B cell (primary cell): Measurements from ENCODE around the gene PPP1R14C. TPM values are rescaled to one million over a fixed set of nuclear protein-coding genes. Genes with fewer than 3 reads are reported as not detected.

Experiments used
- ATAC-seq: fragments of 200-7000 bp; cut with Tn5 transposase; one replicate; pipeline ENCODE4 v1.10.0; 2021; ENCODE audit warnings: low read depth, mild to moderate bottlenecking, moderate number of reproducible peaks, moderate library complexity
- CTCF ChIA-PET: fragments of 350-600 bp; sonication (Branson Sonifier 250); formaldehyde crosslinking; loops from one replicate; lab custom pipeline; 2021; ENCODE audit warnings: antibody characterized with exemption, inconsistent platforms; lab: Charles Lee
- POLR2A ChIA-PET: fragments of 350-600 bp; sonication (Branson Sonifier 250); formaldehyde crosslinking; loops from one replicate; lab custom pipeline; 2021; ENCODE audit warnings: antibody characterized with exemption; lab: Charles Lee
- DNase-seq: peaks from one replicate; pipeline ENCODE4 v3.0.0; 2013
- H2AFZ ChIP-seq: 2 replicates; pipeline ENCODE4 v1.6.1; 2012; ENCODE audit warnings: mild to moderate bottlenecking, low read depth, low read length; ENCODE audit not compliant: insufficient read depth, poor library complexity, severe bottlenecking
- H3K27ac ChIP-seq, 2 donors: 1 replicate in 1 of 2; 2 replicates in 1 of 2; pipeline ENCODE4 v1.5.1; 2012 to 2013; ENCODE audit warnings: low read length in 2 of 2, mild to moderate bottlenecking in 2 of 2, moderate library complexity in 1 of 2
- H3K27me3 ChIP-seq, 4 experiments: fragments of 200-600 bp in 1 of 4; sonication (generic) in 1 of 4; replicated peaks in 1 of 4; 1 replicate in 2 of 4; 2 replicates in 2 of 4; pipeline versions ENCODE4 v1.6.1 to v1.7.0; 2013 to 2016; ENCODE audit warnings: low read length in 3 of 4, mild to moderate bottlenecking in 2 of 4, mixed read lengths in 1 of 4, moderate library complexity in 1 of 4; ENCODE audit not compliant: insufficient read depth in 4 of 4, control insufficient read depth in 3 of 4; ENCODE audit errors: control extremely low read depth in 1 of 4
- H3K36me3 ChIP-seq, 2 experiments: replicated peaks in 1 of 2; 1 replicate in 1 of 2; 2 replicates in 1 of 2; pipeline versions ENCODE4 v1.6.1 to v1.7.1; 2013; ENCODE audit warnings: low read length in 1 of 2; ENCODE audit not compliant: insufficient read depth in 2 of 2, control insufficient read depth in 1 of 2; ENCODE audit errors: control extremely low read depth in 1 of 2, extremely low read depth in 1 of 2
- H3K4me1 ChIP-seq, 2 donors: fragments of 200-600 bp in 1 of 2; sonication (generic) in 1 of 2; 1 replicate in 1 of 2; 2 replicates in 1 of 2; pipeline versions ENCODE4 v1.5.1 to v1.6.1; 2013 to 2017; ENCODE audit warnings: low read length in 2 of 2; ENCODE audit not compliant: control insufficient read depth in 2 of 2, insufficient read depth in 2 of 2
- H3K4me2 ChIP-seq: replicated peaks from 2 replicates; pipeline ENCODE3; 2012; ENCODE audit warnings: mild to moderate bottlenecking, low read depth, low read length; ENCODE audit not compliant: poor library complexity, severe bottlenecking
- H3K4me3 ChIP-seq, 5 experiments: fragments of 200-600 bp in 1 of 5; sonication (generic) in 1 of 5; 1 replicate in 3 of 5; 2 replicates in 2 of 5; pipeline versions ENCODE4 v1.5.1 to v1.7.0; 2011 to 2016; ENCODE audit warnings: low read length in 4 of 5, mild to moderate bottlenecking in 4 of 5, low read depth in 2 of 5, control low read depth in 1 of 5, moderate library complexity in 1 of 5; ENCODE audit not compliant: insufficient read depth in 1 of 5; ENCODE audit errors: control extremely low read depth in 1 of 5, extremely low read depth in 1 of 5
- H3K79me2 ChIP-seq: fragments of 200-600 bp; sonication (generic); one replicate; pipeline ENCODE4 v1.6.0; 2016; ENCODE audit warnings: low read length; ENCODE audit not compliant: control insufficient read depth, insufficient read depth
- H3K9ac ChIP-seq: fragments of 200-600 bp; sonication (generic); 2 replicates; pipeline ENCODE4 v1.6.1; 2017; ENCODE audit warnings: mild to moderate bottlenecking, low read length, moderate library complexity
- H3K9me3 ChIP-seq, 3 donors: one replicate each; pipeline versions ENCODE4 v1.6.1 to v1.7.1; 2013; ENCODE audit warnings: low read length in 2 of 3; ENCODE audit not compliant: control insufficient read depth in 2 of 3, insufficient read depth in 1 of 3; ENCODE audit errors: control extremely low read depth in 1 of 3
- H4K20me1 ChIP-seq: 2 replicates; pipeline ENCODE4 v1.6.0; 2012; ENCODE audit warnings: mild to moderate bottlenecking, low read length; ENCODE audit not compliant: insufficient read depth, control insufficient read depth, poor library complexity, severe bottlenecking
- H3K27ac Mint-ChIP-seq: one replicate; pipeline ENCODE4 v1.8.0; 2021; ENCODE audit warnings: mixed read lengths
- H3K27me3 Mint-ChIP-seq: one replicate; pipeline ENCODE4 v1.8.0; 2021; ENCODE audit warnings: mixed read lengths
- H3K4me1 Mint-ChIP-seq: one replicate; pipeline ENCODE4 v1.8.0; 2021; ENCODE audit warnings: mixed read lengths
- H3K4me3 Mint-ChIP-seq: one replicate; pipeline ENCODE4 v1.8.0; 2021; ENCODE audit warnings: mixed read lengths
- H3K9me3 Mint-ChIP-seq: one replicate; pipeline ENCODE4 v1.8.0; 2022; ENCODE audit warnings: mixed read lengths; ENCODE audit not compliant: insufficient read depth
- EZH2 ChIP-seq: IDR thresholded peaks from 2 replicates; pipeline ENCODE4 v1.6.1; 2012; ENCODE audit warnings: borderline replicate concordance, low read depth, mild to moderate bottlenecking, moderate library complexity, low read length; ENCODE audit not compliant: insufficient read depth, poor library complexity, severe bottlenecking
- WGBS: methylation state at CpG from one replicate; pipeline ENCODE4 v1.1.5; 2013; ENCODE audit warnings: missing lambda C conversion rate; ENCODE audit not compliant: insufficient coverage; 5-methylcytosine and 5-hydroxymethylcytosine counted together
- intact Hi-C: fragments of 100-400 bp; cut with micrococcal nuclease; formaldehyde crosslinking; loops from one replicate; pipeline ENCODE4 v1.10.0; 2022
- polyA plus RNA-seq: library from polyadenylated mRNA; depleted of rRNA; stranded (reverse); fragments of >200 nt; gene quantifications from 2 replicates; pipeline ENCODE4 v1.2.3, GENCODE V29; 2012
- total RNA-seq, 2 donors: library from RNA; stranded (reverse); fragments of 120-200 nt in 1 of 2; gene quantifications; 1 replicate in 1 of 2; 2 replicates in 1 of 2; pipeline versions ENCODE4 v1.2.3 to v1.2.4, GENCODE V29; 2013 to 2022
- TF ChIP-seq, protein P1 (sequence below): fragments of 200-600 bp; IDR thresholded peaks from one replicate; pipeline ENCODE4 v1.8.0; 2022; ENCODE audit warnings: antibody characterized with exemption, mild to moderate bottlenecking

Gene PPP1R14C
- total and polyA plus RNA-seq, 2 donors (not counting 1 experiment from before 2014, with no cell fraction given), result not detected

GRCh38 chr6:150289454-150290071 is 146.7 kb downstream of the PPP1R14C start:
- Histone ChIP-seq H4K20me1 (no peaks in the 10 kb centered on the region), H3K4me3 (no peak overlapping the region), H3K4me1 (no peaks in the 10 kb centered on the region), H3K4me2 (no peak overlapping the region), H3K9ac (no peak overlapping the region), H3K27ac (no peak overlapping the region), H3K9me3 (no peaks in the 10 kb centered on the region), H3K27me3 (peaks cover 0 to 34% (median 7%) of the 10 kb centered on the region in 4 experiments), H3K79me2 (no peaks in the 10 kb centered on the region), H3K36me3 (no peaks in the 10 kb centered on the region), H2AFZ (no peak overlapping the region)
- Mint-ChIP-seq H3K9me3 (no peaks in the 10 kb centered on the region), H3K4me1 (no peaks in the 10 kb centered on the region), H3K27ac (no peak overlapping the region), H3K27me3 (peaks cover 41% of the 10 kb centered on the region), H3K4me3 (no peak overlapping the region)
- ChIA-PET POLR2A (no interaction called here), CTCF (no interaction called here)
- DNase-seq, result no peak
- intact Hi-C loops, result no loop called here
- no peak for ATAC-seq
- 99% methylated on average over 7 of the region's 8 CpGs for WGBS
- no peak for TF ChIP-seq EZH2
- TF ChIP-seq, protein P1, sequence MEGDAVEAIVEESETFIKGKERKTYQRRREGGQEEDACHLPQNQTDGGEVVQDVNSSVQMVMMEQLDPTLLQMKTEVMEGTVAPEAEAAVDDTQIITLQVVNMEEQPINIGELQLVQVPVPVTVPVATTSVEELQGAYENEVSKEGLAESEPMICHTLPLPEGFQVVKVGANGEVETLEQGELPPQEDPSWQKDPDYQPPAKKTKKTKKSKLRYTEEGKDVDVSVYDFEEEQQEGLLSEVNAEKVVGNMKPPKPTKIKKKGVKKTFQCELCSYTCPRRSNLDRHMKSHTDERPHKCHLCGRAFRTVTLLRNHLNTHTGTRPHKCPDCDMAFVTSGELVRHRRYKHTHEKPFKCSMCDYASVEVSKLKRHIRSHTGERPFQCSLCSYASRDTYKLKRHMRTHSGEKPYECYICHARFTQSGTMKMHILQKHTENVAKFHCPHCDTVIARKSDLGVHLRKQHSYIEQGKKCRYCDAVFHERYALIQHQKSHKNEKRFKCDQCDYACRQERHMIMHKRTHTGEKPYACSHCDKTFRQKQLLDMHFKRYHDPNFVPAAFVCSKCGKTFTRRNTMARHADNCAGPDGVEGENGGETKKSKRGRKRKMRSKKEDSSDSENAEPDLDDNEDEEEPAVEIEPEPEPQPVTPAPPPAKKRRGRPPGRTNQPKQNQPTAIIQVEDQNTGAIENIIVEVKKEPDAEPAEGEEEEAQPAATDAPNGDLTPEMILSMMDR, result no peak

- Histone ChIP-seq H3K4me2 (no peak overlapping the region), H3K4me3 (no peak overlapping the region), H3K4me1 (no peaks in the 10 kb centered on the region), H3K9ac (no peak overlapping the region), H3K27ac (no peak overlapping the region), H3K79me2 (no peaks in the 10 kb centered on the region), H2AFZ (no peak overlapping the region), H3K36me3 (no peaks in the 10 kb centered on the region), H4K20me1 (no peaks in the 10 kb centered on the region), H3K9me3 (no peaks in the 10 kb centered on the region), H3K27me3 (peaks cover 0 to 28% (median 5%) of the 10 kb centered on the region in 4 experiments)
- no peak overlapping the region for H3K27ac Mint-ChIP-seq
- no peak for DNase-seq
- TF ChIP-seq, protein P1, result no peak
- no peak for TF ChIP-seq EZH2
- no peak overlapping the region for H3K4me3 Mint-ChIP-seq
- ATAC-seq, result no peak
- ChIA-PET POLR2A (no interaction called here), CTCF (interaction anchor here (0.7 kb wide), 1 partner anchor 105 kb away, joined by 3 read pairs; no protein-coding TSS in a partner anchor)
- 90% methylated on average over 7 of the region's 10 CpGs for WGBS
- H3K4me1 Mint-ChIP-seq, result no peaks in the 10 kb centered on the region
- no peaks in the 10 kb centered on the region for H3K9me3 Mint-ChIP-seq
- intact Hi-C loops, result no loop called here
- H3K27me3 Mint-ChIP-seq, result peaks cover 37% of the 10 kb centered on the region
Measured at GRCh38 chr6:150290429-150290828, 147.6 kb downstream of the PPP1R14C start.
